Stimulated activated CD8-positive, alpha-beta memory T cell treated with anti-CD3 and anti-CD28 coated beads, Interleukin-4, amount 100 ng/mL, for 24 hours (primary cell): ENCODE data around the gene MINK1.

Source experiments
- DNase-seq: peaks from one replicate; pipeline ENCODE4 v3.0.0-alpha.2; 2020; ENCODE audit warnings: low read depth

MINK1 gene

DNA sequence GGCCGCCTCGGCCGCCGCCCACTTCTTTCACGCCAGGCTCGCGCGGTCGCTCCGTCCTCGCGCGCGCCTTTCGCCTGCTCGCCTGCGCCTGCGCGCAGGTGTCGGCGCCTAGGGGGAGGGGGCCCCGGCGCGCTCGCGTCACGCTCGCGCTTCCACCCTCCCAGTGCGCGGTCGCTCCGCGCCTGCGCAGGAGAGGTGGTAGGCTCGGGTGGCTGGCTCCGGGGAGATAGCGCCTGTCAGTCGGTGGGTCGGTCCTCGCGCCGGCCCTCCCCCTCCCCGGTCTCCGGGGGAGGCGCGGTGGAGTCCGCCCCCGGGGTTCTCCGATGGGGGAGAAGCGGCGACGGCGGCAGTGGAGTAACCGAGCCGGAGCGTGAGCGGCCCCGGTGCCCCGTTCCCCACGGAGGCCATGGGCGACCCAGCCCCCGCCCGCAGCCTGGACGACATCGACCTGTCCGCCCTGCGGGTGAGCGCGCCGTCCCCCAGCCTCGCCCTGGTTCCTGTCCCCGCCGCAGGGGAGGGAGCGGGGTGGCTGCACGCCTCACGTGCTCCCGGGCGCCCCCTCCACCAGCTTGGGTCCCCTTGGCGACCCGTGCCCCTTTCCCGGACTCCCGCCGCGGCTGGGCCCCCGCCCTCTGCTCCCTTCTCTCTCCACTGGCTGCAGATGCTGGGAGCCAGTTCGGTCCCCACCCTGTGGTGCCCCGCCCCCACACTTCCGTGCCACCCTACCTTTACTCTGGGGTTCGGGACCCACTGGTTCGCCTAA is at the start of gene MINK1:
Gene MINK1 (plus strand): TSS at position 163 of the 763 bp plus-strand sequence. CDS start 244 bp downstream, at position 407.
- peak; percentile 79 for DNase-seq

DNA sequence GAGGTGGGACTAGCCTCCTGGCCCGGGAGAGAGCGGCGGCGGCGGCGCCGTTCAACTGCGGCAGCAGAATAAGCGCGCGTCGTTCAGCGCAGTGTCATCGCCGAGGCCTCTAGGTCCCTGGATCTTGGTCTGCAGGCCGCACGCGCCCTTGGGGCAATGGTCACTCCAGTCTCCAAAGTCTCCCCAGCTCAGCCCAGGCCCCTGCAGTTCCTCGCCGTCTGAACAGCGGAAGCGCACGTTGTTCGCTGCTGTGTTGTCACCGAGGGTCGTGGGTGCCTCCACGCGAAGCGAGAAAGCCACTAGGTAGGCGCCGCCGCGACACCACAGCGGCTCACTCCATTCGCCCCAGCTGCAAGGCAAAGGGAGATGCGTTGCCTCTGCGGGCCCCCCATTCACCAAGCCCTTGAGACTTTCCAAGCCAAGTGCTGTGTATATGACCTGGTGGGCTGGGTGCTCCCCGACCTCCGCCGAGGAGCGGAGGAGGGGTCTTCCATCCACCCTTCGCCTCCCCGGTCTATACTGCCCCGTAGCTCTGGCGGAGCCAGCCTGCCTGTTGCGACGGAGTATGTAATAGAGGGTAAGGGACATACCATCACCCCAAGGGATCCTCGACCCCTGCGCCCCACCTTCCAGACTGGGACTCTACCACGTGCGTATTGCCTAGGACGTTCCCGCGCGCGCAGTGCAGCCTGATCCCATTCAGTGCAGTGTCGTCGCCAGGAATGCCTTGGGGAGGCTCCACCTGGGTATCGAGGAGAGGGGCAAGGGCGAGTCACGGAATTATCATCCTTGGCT is 47.6 kb upstream of the MINK1 start:
- DNase-seq: no peak

DNA sequence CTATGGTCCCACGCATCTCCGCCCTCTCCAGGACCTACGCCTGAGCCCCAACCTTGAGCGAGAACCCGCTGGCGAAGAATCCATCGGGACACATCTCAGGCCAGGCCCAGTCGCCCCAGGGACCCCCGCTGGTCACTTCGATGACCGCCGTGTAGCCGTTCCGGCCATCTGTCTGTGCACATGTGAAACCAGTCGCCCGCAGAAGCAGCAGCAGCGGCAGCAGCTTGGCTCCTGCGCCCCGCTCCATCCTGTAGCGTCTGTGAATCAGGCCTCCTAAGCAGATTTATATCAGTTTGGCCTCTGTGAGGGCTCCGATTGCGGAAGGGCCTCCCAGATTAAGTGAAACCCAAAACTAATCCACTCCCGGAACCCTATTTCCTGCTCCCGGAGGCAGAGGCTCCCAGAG is 47.0 kb upstream of the MINK1 start, which contains the start of gene VMO1:
Gene VMO1 (minus strand): TSS at position 259 of the 406 bp plus-strand sequence. CDS start 12 bp downstream, at position 247.
- no peak for DNase-seq

DNA sequence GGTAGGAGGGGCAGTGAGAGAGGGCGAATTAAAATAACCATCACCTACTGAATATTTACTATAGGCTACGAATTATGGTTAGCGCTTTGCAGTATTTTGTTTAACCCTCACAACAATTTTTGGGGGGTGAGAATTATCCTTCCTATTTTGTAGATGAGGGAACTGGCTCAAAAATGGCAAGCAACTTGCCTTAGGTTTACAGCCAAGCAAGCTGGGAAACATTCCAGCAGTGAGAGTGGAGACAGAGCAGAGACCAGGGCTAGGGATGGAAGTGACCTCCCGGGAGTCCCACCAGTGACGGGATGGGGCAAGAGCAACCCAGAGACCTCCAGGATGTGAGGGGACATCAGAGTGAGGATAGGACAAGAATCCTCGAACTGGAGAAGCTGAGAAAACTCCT is 46.6 kb upstream of the MINK1 start:
- DNase-seq: no peak

DNA sequence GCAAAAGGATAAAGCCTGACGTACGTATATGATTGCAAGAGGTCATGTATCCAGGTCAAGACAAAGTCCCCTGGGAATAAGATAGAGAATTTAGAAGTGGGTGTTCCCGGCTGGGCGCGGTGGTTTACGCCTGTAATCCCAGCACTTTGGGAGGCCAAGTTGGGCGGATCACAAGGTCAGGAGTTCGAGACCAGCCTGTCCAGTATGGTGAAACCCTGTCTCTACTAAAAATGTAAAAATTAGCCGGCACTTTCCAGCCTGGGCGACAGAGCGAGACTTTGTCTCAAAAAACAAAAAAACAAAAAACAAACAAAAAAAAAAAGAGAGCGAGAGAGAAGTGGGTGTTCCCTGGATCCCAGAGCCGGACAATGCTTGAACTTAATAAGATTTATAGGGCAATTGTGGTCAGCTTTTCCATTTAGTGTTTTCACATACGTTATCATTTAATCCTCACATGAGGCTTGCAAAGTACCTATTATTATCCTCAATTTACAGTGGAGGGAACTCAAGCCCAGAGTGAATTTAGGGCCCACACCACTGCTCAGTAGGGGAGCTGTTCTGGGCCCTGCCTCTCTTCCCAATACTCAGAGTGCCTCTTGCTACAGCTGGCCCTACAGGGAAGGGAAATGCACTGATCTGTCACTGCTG is 44.9 kb upstream of the MINK1 start:
- no peak for DNase-seq

DNA sequence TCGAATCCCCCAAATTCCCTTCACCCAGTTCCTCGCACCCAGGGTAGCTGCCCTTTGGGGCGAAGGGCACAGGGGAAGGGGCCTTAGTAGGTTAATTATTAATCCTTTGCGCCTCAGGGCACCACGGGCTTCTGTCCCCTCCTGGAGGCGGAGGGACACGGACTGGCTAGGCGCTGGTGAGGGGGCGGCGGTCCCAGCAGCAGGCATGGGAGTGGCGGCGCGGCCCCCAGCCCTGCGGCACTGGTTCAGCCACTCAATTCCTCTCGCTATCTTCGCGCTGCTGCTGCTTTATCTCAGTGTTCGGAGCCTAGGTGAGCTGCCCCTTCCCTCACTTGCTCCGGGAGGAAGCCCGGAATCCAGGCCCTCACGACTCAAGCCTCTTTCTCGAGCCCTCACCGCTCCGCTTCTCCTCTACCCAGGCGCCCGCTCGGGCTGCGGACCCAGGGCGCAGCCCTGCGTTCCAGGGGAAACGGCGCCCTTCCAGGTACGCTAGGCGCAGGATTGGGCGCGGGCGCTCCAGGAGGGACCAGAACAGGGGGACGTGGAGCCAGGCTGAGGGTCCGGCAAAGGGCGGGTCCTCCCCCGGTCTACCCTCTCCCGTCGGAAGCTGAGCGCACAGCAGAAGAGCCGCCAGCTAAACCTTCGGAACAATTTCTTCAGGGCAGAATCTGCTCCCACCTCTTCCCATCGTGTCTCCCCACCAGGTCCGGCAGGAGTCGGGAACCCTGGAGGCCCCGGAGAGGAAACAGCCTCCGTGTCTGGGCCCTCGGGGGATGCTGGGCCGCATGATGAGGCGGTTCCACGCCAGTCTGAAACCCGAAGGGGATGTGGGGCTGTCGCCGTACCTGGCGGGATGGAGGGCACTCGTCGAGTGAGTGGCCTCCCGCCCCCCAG is 44.1 kb upstream of the MINK1 start, which contains the start of gene GLTPD2:
Gene GLTPD2 (plus strand): TSS at position 158 of the 894 bp plus-strand sequence. CDS start 48 bp downstream, at position 206.
- no peak for DNase-seq

DNA sequence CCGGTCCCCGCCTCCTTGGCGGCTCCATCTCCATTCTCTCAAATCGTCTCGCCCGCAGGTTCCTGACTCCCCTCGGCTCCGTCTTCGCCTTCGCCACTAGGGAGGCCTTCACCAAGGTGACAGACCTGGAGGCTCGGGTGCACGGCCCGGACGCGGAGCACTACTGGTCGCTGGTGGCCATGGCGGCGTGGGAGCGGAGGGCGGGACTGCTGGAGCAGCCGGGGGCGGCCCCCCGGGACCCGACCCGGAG is 43.5 kb upstream of the MINK1 start:
- no peak for DNase-seq

DNA sequence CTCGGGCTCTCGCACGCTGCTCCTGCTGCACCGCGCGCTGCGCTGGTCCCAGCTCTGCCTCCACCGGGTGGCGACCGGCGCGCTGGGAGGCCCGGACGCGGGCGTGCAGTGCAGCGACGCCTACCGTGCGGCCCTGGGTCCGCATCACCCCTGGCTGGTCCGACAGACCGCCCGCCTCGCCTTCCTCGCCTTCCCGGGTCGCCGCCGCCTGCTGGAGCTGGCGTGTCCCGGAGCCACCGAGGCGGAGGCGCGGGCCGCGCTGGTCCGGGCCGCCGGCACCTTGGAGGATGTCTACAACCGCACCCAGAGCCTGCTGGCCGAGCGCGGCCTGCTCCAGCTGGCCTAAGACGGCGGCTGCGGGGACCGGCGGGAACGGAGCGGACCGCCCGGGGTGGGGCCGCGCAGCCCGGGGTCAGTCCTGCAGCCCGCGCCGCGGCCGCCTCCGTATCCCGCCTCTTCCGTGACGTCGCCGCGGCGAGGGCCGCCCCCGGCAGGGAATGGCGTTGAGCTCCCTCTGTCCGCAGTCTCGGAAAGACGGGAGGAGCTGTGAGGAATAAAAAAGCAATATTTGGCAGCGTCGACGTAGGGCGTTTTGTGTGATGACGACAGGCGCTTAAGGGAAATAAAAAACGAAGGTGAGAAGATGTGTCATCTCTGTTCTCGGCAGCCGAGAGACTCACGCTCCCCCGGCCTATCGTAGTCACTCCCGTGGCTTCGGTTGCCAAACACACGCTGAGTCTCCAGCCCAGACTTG is 43.0 kb upstream of the MINK1 start:
- DNase-seq: peak; percentile 63

DNA sequence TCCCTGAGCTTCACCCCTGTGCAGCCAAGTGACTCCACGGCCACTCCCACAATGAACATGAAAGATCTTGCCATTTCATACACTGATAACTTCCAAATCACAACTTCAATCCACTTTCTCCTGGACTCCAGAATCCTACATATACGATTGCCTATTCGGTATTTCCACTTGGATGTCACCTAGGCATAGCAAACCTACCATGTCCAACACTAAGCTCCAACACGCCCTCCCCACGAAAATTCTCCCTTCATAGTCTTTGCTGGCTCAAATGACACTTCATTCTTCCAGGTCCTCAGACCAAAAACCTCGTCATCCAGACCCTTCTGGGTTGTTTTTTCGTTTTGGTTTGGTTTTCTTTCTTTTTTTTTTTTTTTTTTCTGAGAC is 42.4 kb upstream of the MINK1 start:
- no peak for DNase-seq

DNA sequence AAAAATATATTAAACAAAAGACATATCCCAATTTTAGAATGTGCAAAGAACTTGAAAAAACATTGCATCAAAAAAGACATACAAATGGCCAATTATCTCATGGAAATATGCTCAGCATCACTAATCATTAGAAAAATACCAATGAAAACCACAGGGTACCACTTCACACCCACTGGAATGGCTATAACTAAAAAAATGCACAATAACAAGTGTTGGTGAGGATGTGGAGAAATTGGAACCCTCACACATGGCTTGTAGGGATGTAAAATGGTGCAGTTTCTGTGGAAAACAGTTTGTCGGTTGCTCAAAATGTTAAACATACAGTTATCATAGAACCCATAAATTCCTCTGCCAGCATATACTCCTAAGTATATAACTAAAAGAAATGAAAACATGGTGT is 38.0 kb upstream of the MINK1 start:
- no peak for DNase-seq

DNA sequence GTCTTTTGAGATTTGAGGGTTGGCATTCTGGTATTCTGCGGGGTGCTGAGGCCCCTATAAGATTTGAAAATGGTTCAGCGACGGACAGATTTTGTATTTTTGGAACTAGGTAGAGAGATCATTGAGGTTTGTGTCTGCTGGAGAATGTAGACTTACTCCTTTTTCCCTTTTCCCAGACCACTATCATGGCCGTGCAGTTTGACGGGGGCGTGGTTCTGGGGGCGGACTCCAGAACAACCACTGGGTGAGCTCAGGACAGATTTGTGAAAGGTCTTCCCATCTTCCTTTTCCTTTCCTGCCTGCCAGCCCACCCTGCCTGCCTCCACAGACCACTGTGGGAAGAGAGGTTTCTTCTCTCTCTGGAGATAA is 36.6 kb upstream of the MINK1 start:
- DNase-seq: no peak

DNA sequence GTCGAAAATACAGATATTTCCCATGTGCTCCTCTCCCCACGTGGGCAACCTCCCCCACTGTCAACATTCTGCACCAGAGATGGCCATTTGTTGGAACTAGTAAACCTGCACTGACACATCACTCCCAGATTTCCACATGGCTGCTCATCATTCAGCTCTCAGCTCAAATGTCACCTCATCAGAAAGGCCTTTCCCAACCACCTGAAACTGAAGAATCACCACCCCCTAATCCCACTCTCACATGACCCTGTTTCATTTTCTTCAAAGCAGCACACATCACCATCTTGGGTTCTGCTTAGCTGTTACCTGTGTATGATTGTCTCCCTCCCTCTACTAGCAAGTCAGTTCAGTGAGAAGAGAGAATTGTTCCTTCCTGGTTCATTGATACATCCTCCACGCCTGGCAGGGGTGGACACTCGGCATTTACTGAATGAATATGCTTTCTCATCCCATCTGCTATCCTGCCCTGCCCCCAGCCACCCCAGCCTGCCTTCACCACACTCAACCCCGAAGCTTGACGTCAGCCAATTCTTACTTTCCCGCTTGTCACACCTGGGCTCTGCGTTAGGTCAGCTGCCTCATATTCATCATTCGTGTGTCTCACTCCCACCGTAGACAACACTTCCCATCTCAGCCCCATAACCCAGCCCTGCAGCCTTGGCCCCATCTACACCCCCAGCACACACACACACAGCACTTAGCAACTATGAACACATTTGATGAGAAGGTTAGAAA is 32.5 kb upstream of the MINK1 start:
- DNase-seq: no peak

DNA sequence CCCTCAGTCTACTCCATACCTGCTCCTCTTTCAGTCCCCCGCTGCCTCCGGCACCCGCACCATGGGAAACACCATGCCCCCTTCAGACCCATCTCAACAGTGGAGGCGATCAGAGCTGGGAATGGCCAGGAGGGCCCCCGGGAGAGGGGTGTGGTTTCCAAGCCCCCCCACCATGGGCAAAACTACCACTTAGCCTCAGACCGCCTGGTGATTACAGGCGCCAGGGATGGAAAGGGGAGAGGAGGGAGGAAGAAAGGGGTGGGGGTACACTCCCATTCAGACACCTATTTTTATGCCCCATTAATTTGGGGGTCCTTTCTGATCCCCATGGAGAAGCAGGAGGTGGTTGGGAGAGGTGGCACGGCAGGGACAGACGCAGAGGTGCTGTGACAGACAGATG is 30.9 kb upstream of the MINK1 start, which contains the start of gene C17orf114:
Gene C17orf114 (minus strand): TSS at position 101 of the 400 bp plus-strand sequence.
- DNase-seq: no peak

DNA sequence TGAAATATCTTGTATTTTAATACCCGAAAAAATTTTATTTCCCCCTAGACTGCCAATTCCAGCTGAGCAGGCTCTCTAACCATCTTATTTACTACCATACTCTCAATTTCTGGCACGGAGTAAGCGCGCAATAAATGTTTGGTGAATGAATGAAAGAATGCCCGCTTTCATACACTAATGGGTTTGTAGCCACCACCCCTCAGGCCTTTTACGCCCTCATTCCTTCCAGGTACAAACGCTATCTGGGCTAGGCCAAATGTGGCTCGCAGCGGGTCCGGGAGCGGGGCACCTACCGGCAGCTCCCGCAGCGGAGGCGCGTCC is 26.7 kb upstream of the MINK1 start:
- DNase-seq: no peak

DNA sequence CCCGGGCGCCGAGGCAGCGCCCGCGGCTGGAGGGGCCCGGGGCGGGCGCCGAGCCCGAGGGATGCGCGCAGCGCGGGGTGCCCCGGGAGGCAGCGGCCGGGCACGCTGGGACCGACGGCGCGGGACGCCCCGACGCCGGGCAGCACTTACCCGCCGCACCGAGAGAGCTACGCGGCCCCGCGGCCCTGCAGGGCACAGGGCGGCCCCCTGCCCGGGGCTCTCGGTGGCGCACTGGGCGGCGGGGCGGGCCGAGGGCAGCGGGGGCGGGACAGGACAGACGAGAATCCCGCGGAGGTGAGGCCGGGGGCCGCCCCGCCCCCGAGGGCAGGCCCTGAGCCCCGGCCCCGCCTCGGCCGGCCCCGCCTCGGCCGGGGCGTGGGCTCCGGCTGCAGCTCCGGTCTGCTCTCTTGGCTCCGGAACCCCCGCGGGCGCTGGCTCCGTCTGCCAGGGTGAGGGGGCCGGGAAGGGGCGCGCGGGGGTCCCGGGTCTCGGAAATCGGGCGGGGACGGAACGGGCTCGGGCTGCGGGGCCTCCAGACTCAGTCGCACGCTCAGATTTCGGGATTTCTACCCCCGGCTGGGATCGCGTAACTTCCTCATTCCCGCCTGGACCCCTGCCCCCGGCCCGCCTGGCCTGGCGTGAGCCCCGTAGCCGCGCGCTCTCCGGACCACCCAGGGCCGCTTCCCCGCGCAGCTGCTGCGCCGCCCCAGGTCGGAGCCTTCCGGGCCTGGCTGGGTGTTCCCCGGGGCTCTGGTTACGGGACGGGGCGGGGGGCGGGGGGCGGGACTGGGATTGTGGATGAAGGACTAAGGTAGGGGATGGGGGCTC is 26.1 kb upstream of the MINK1 start, which contains the start of gene PLD2:
Gene PLD2 (plus strand): TSS at position 376 of the 828 bp plus-strand sequence. CDS start 621 bp downstream, outside the sequence.
- DNase-seq: peak; percentile 81

DNA sequence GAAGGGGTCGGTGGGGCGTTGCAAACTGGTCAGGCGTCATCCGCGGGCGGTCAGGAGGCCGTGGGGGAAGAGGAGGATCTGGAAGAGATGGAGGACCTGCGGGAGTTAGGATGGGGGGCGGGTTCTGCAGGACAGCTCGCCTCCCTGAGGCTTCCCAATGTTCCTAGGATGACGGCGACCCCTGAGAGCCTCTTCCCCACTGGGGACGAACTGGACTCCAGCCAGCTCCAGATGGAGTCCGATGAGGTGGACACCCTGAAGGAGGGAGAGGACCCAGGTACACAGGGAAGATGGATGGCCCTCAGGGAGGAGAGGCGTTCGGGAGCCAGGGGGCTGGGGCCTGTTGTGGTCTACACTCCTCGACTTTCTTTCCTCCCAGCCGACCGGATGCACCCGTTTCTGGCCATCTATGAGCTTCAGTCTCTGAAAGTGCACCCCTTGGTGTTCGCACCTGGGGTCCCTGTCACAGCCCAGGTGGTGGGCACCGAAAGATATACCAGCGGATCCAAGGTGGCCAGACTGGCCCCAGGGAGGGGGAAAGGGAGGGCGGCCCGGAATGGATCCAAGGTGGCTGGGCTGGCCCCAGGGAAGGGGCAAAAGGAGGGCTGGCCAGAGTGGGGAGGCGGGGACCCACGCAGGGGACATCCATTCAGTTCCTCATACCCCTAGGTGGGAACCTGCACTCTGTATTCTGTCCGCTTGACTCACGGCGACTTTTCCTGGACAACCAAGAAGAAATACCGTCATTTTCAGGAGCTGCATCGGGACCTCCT is 25.3 kb upstream of the MINK1 start:
- no peak for DNase-seq

DNA sequence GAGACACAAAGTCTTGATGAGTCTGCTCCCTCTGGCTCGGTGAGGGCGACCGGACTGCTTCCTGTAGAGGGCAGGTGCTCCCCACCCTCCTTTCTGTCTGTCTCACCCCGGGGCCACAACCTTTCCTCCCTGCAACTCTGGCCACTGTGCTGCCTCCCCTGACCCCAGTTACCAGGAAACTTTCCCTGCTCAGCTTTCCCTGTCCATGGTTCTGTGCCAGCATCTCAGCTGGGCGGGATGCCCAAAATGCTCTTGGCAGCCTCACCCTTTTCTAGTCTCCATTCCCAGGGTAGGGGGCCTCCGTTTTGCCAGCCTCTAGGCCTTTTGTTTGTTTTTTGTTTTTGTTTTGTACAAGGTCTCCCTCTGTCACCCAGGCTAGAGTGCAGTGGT is 24.8 kb upstream of the MINK1 start:
- DNase-seq: no peak

DNA sequence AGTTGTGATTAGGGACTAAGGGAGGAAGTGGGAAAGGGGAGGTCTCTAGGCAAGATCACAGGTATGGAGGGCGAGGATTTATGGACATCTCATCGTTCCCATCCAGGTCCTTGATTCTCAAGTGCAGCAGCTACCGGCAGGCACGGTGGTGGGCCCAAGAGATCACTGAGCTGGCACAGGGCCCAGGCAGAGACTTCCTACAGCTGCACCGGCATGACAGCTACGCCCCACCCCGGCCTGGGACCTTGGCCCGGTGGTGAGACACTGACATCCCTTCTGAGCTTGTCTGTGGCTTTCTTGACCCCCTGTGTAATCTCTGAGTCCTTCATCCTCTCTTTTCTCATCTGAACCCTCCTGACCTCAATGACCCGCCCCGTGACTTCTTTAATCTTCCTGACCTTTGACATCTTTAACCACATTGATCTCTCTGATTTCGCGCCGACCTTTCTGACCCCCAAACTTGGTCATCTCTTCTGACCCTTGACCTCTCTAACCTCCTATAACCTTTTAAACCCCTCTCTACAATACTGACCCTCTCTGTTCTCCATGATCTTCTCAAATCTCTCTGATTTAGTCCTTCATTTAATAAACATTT is 22.3 kb upstream of the MINK1 start:
- DNase-seq: no peak
